WTC11 (cell line): ENCODE results near the gene PPIG. TPM values are rescaled to one million over a fixed set of nuclear protein-coding genes. Genes with fewer than 3 reads are reported as not detected.

ENCODE experiments used
- ATAC-seq: fragments of 200-7000 bp; cut with Tn5 transposase; 2 replicates; pipeline ENCODE4 v1.10.0; 2021; ENCODE audit warnings: mild to moderate bottlenecking, moderate library complexity
- CTCF ChIA-PET: fragments of 300-600 bp; sonication (Branson Sonifier 250); formaldehyde crosslinking; loops from one replicate; lab custom pipeline; 2021; ENCODE audit warnings: antibody characterized with exemption; lab: Charles Lee
- POLR2A ChIA-PET: fragments of 350-600 bp; sonication (Branson Sonifier 250); formaldehyde crosslinking; loops from one replicate; lab custom pipeline; 2021; ENCODE audit warnings: antibody characterized with exemption; lab: Charles Lee
- DNase-seq: peaks from one replicate; pipeline ENCODE4 v3.0.0; 2021; ENCODE audit warnings: low spot score
- H3K27ac Mint-ChIP-seq: 2 replicates; pipeline ENCODE4 v1.8.0; 2021; ENCODE audit warnings: mixed read lengths
- H3K27me3 Mint-ChIP-seq: 2 replicates; pipeline ENCODE4 v1.8.0; 2021; ENCODE audit warnings: low read depth, mild to moderate bottlenecking, moderate library complexity, mixed read lengths
- H3K36me3 Mint-ChIP-seq: 2 replicates; pipeline ENCODE4 v1.8.0; 2021; ENCODE audit warnings: mixed read lengths
- H3K4me1 Mint-ChIP-seq: 2 replicates; pipeline ENCODE4 v1.8.0; 2022; ENCODE audit warnings: mixed read lengths
- H3K4me3 Mint-ChIP-seq: 2 replicates; pipeline ENCODE4 v1.8.0; 2021; ENCODE audit warnings: mild to moderate bottlenecking, moderate library complexity, mixed read lengths
- H3K9me3 Mint-ChIP-seq: 2 replicates; pipeline ENCODE4 v1.8.0; 2021; ENCODE audit warnings: mixed read lengths
- CREM ChIP-seq: sonication (generic); formaldehyde crosslinking; IDR thresholded peaks from 2 replicates; pipeline ENCODE4 v1.8.1; 2022; ENCODE audit warnings: mild to moderate bottlenecking, missing genetic modification reagents, moderate library complexity
- E2F1 ChIP-seq: sonication (generic); formaldehyde crosslinking; IDR thresholded peaks from 2 replicates; pipeline ENCODE4 v1.8.0; 2022; ENCODE audit warnings: mild to moderate bottlenecking, missing genetic modification reagents
- ETV6 ChIP-seq: sonication (generic); formaldehyde crosslinking; IDR thresholded peaks from 2 replicates; pipeline ENCODE4 v1.8.1; 2022; ENCODE audit warnings: mild to moderate bottlenecking, missing genetic modification reagents
- OVOL2 ChIP-seq: fragments of 250-450 bp; sonication (Bioruptor Pico); IDR thresholded peaks from 2 replicates; pipeline ENCODE4 v1.9.0; 2021; ENCODE audit warnings: mild to moderate bottlenecking, borderline replicate concordance
- PRRX2 ChIP-seq: fragments of 250-450 bp; sonication (Bioruptor Pico); IDR thresholded peaks from 2 replicates; pipeline ENCODE4 v1.8.0; 2021; ENCODE audit warnings: mild to moderate bottlenecking
- STAT6 ChIP-seq: sonication (generic); formaldehyde crosslinking; conservative IDR thresholded peaks from 2 replicates; pipeline ENCODE4 v1.8.1; 2023; ENCODE audit warnings: mild to moderate bottlenecking, low read depth, missing genetic modification reagents, moderate library complexity
- TCF7 ChIP-seq: sonication (generic); formaldehyde crosslinking; IDR thresholded peaks from 2 replicates; pipeline ENCODE4 v1.8.0; 2022; ENCODE audit warnings: mild to moderate bottlenecking, low read depth, missing genetic modification reagents, moderate library complexity
- ZNF396 ChIP-seq: fragments of 250-450 bp; sonication (Bioruptor Pico); IDR thresholded peaks from 2 replicates; pipeline ENCODE4 v1.8.0; 2021; ENCODE audit warnings: mild to moderate bottlenecking, moderate library complexity, borderline replicate concordance
- ZNF532 ChIP-seq: fragments of 250-450 bp; sonication (Bioruptor Pico); IDR thresholded peaks from 2 replicates; pipeline ENCODE4 v1.9.0; 2021; ENCODE audit warnings: mild to moderate bottlenecking, borderline replicate concordance
- total RNA-seq: library from RNA; stranded (reverse); gene quantifications from 3 replicates; pipeline ENCODE4 v1.2.3, GENCODE V29; 2021
- TF ChIP-seq, protein P1 (sequence below): fragments of 200-600 bp; IDR thresholded peaks from 2 replicates; pipeline ENCODE4 v1.8.0; 2022; ENCODE audit warnings: antibody characterized with exemption
- TF ChIP-seq, protein P2 (sequence below): fragments of 250-450 bp; sonication (Bioruptor Pico); IDR thresholded peaks from 2 replicates; pipeline ENCODE4 v1.9.0; 2021; ENCODE audit warnings: moderate library complexity, mild to moderate bottlenecking, inconsistent platforms, borderline replicate concordance
- TF ChIP-seq, protein P3 (sequence below): sonication (generic); formaldehyde crosslinking; IDR thresholded peaks from 2 replicates; pipeline ENCODE4 v1.8.1; 2023; ENCODE audit warnings: mild to moderate bottlenecking, moderate library complexity, missing genetic modification reagents
- TF ChIP-seq, protein P4 (sequence below): sonication (generic); formaldehyde crosslinking; IDR thresholded peaks from 2 replicates; pipeline ENCODE4 v1.8.0; 2022; ENCODE audit warnings: mild to moderate bottlenecking, missing genetic modification reagents

PPIG gene
- total RNA-seq, 1 experiment from 2014 or later: 77.7 TPM

DNA sequence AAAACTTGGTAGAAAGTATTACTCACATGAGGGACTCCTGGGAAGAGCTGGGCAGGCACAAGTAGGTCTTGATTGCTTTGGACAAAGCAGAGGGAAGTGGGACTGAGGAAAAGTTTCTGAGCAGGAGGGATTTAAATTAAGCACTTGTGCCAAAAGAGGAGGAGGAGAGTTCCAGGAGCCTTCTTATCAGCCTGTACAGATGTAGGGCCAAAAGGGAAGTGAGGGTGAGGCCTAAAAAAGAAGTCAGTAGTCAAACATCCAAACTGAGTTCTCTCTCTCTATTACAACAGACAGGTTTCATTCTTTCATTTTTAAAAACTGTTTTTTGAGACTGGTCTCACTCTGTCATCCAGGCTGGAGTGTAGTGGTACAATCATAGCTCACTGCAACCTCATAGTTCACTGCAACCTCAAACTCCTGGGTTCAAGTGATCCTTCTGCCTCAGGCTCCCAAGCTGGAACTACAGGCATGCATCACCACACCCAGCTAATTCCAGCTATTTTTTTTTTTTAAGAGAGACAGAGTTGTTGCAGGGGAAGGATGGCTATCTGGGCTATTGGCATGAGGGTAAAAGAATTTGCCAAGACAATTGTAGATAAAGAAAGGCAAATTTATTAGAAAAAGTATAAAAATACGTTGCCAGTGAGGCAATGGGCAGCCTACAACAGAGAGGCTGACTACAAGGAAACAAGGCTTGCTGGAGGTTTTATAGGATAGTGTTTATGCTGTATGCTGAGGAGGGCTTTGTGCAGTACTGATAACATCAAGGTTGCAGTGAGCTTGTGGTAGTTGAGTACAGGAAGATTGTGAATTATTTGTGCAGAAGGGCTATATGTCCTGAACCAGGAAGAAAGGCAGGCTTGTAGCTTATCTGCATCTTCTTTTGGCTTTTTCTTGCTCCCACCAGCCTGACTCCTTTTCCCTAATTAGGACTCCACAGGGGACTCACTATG, 81.1 kb downstream of the PPIG start (continued):
- TF ChIP-seq ZNF532 (CRISPR knock-in tag) (no peak), ZNF396 (CRISPR knock-in tag) (no peak), STAT6 (CRISPR knock-in tag) (no peak), ETV6 (CRISPR knock-in tag) (no peak), OVOL2 (CRISPR knock-in tag) (no peak)
- TF ChIP-seq, protein P1, sequence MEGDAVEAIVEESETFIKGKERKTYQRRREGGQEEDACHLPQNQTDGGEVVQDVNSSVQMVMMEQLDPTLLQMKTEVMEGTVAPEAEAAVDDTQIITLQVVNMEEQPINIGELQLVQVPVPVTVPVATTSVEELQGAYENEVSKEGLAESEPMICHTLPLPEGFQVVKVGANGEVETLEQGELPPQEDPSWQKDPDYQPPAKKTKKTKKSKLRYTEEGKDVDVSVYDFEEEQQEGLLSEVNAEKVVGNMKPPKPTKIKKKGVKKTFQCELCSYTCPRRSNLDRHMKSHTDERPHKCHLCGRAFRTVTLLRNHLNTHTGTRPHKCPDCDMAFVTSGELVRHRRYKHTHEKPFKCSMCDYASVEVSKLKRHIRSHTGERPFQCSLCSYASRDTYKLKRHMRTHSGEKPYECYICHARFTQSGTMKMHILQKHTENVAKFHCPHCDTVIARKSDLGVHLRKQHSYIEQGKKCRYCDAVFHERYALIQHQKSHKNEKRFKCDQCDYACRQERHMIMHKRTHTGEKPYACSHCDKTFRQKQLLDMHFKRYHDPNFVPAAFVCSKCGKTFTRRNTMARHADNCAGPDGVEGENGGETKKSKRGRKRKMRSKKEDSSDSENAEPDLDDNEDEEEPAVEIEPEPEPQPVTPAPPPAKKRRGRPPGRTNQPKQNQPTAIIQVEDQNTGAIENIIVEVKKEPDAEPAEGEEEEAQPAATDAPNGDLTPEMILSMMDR: no peak
- TF ChIP-seq, protein P2, sequence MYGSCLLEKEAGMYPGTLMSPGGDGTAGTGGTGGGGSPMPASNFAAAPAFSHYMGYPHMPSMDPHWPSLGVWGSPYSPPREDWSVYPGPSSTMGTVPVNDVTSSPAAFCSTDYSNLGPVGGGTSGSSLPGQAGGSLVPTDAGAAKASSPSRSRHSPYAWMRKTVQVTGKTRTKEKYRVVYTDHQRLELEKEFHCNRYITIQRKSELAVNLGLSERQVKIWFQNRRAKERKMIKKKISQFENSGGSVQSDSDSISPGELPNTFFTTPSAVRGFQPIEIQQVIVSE: no peak
- TF ChIP-seq, protein P3, sequence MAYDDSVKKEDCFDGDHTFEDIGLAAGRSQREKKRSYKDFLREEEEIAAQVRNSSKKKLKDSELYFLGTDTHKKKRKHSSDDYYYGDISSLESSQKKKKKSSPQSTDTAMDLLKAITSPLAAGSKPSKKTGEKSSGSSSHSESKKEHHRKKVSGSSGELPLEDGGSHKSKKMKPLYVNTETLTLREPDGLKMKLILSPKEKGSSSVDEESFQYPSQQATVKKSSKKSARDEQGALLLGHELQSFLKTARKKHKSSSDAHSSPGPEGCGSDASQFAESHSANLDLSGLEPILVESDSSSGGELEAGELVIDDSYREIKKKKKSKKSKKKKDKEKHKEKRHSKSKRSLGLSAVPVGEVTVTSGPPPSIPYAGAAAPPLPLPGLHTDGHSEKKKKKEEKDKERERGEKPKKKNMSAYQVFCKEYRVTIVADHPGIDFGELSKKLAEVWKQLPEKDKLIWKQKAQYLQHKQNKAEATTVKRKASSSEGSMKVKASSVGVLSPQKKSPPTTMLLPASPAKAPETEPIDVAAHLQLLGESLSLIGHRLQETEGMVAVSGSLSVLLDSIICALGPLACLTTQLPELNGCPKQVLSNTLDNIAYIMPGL (CRISPR knock-in tag): no peak
- TF ChIP-seq, all 79 proteins: peak for 0

GRCh38 chr2:169667583-169667982, 83.4 kb downstream of the PPIG start:
- H3K27me3 Mint-ChIP-seq: peaks cover 2% of the 10 kb centered on the region; the same call in 1 of the 2 replicates
- TF ChIP-seq TCF7 (CRISPR knock-in tag) (no peak), PRRX2 (CRISPR knock-in tag) (no peak), E2F1 (CRISPR knock-in tag) (no peak), CREM (no peak)
- TF ChIP-seq, protein P4, sequence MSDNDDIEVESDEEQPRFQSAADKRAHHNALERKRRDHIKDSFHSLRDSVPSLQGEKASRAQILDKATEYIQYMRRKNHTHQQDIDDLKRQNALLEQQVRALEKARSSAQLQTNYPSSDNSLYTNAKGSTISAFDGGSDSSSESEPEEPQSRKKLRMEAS (CRISPR knock-in tag): no peak
- DNase-seq: no peak
- no peaks in the 10 kb centered on the region for H3K4me1 Mint-ChIP-seq
- H3K4me3 Mint-ChIP-seq: no peak overlapping the region
- H3K9me3 Mint-ChIP-seq: no peaks in the 10 kb centered on the region
- ATAC-seq: no peak
- ChIA-PET POLR2A (interaction anchor here (0.5 kb wide), 1 partner anchor 76 kb away, joined by 5 read pairs; no protein-coding TSS in a partner anchor), CTCF (interaction anchor here (1.4 kb wide), 1 partner anchor 9 kb away, joined by 4 read pairs; no protein-coding TSS in a partner anchor)
- no peaks in the 10 kb centered on the region for H3K36me3 Mint-ChIP-seq
- H3K27ac Mint-ChIP-seq: no peak overlapping the region
